GM10266 (cell line): ENCODE results near the gene PRKACA.
"Not testable (repeated sequence)": the region's sequence is repeated elsewhere in the genome, so short reads cannot be mapped to it uniquely, and the experiment has no call there.

Experiments used
- DNase-seq: peaks from one replicate; pipeline ENCODE4 v3.0.0; 2012; ENCODE audit errors: extremely low spot score
- CTCF ChIP-seq: IDR thresholded peaks from 2 replicates; pipeline ENCODE4 v1.5.1; 2012; ENCODE audit warnings: mild to moderate bottlenecking, low read depth; ENCODE audit not compliant: control insufficient read depth, insufficient read depth; ENCODE audit errors: missing control alignments

PRKACA gene

GRCh38 chr19:14055396-14055795 lies 62.2 kb downstream of the PRKACA start:
- DNase-seq = no peak
- TF ChIP-seq CTCF = no peak

DNA sequence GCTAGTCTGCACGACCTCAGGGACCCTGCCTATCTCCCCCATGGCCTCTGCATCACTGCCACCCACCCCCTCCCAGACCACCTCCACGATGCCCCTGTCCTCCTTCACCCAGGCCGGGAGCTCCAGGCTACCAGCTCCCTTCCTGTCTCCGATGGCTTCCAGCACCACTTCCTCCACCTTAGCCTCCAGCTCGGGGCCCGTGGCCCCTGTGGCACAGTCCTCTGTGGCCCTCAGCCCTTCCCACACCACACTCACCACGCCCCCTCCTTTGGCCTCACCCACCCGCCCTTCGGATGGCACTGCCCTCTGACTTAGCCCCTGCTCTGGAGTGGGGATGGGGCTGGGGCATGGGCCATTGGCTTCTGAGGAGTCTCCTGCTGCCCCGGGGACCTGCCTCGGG lies 62.8 kb downstream of the PRKACA start:
- DNase-seq = no peak
- TF ChIP-seq CTCF = no peak

DNA sequence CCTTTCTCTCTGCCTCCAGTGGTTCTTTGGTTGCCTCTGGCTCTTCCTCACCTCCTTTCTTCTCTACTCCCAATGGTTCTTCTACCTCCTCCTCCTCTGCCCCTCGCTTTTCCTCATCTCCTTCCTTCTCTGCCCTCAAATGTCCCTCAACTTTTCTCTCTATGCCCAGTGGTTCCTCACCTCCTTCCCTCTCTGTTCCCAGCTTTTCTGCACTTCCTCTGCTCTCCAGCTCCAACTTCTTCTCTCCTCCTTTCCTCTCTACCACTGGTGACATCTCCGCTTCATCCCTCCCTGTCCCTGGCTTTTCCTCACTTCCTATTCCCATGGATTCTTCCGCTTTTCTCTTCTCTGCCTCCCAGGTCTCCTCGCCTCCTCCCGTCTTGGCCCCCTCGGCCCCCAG lies 63.5 kb downstream of the PRKACA start:
- TF ChIP-seq CTCF = no peak
- no peak for DNase-seq

- DNase-seq = no peak
- TF ChIP-seq CTCF = no peak
Measured at GRCh38 chr19:14053500-14053899, 64.1 kb downstream of the PRKACA start.

DNA sequence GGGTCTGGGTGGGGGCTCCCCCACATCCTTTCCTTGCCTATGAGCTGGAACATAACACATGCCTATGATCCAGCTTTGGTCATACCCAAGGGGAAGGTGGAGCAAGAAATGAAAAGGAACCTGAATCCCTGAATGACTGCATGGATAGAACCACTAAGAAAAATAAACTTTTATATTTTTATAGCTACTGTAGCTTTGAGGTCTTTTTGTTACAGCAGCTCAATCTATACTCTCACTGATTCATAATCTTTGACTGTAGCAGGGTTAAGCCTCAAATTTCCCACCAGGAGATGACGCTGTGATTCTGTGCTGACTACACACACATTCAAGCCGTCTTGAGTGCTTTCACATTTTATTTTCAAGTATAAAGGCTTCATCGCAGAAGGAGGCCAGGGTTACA lies 64.5 kb downstream of the PRKACA start:
- DNase-seq = no peak
- TF ChIP-seq CTCF = no peak

GRCh38 chr19:14052470-14052869 lies 65.1 kb downstream of the PRKACA start:
- DNase-seq = no peak

DNA sequence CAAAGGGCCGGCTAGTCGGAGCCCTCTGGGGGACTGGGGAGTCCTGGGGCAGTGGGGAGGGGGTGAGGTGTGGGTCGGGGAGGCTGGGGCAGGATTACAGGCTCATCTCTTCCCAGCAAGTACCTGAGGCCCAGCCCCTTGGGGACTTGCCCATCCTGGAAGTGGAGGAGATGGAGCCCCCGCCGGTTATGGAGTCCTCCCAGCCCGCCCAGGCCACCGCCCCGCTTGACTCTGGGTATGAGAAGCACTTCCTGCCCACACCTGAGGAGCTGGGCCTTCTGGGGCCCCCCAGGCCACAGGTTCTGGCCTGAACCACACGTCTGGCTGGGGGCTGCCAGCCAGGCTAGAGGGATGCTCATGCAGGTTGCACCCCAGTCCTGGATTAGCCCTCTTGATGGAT lies 65.6 kb downstream of the PRKACA start:
- TF ChIP-seq CTCF = no peak
- DNase-seq = no peak

More at GRCh38 chr19:14052470-14052869, 65.1 kb downstream of the PRKACA start:
- no peak for TF ChIP-seq CTCF

- not testable (repeated sequence) for DNase-seq
Measured at GRCh38 chr19:14050961-14051360, 66.6 kb downstream of the PRKACA start.
